T-helper 9 cell (primary cell): ENCODE measurements around the gene TEX44.

ENCODE experiments used
- DNase-seq: peaks from one replicate; pipeline ENCODE4 v3.0.0-alpha.2; 2020

TEX44 gene

DNA sequence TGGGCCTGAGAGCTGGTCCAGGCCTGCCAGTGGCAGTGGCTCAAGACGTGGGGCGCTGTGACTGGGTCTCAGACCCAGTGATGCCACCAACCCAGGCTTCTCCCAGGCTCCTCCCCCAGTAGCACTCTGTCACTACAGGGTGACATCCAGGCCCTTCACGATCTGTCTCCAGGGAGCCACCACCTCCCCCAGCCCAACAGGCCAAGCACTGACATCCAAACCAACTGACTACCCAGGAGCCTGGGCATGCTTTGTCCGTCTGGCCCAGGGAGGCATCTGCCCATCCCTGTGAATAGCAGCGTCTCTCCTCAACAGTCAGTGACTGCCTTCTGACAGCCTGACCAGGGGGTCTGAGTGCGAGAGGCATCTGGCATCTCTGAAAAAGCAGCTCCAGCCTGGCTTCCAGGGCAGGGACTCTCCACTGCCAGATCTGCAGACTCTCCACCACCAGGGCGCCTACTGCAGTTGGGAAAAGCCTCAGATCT lies 13.0 kb downstream of the TEX44 start:
- DNase-seq = no peak

DNA sequence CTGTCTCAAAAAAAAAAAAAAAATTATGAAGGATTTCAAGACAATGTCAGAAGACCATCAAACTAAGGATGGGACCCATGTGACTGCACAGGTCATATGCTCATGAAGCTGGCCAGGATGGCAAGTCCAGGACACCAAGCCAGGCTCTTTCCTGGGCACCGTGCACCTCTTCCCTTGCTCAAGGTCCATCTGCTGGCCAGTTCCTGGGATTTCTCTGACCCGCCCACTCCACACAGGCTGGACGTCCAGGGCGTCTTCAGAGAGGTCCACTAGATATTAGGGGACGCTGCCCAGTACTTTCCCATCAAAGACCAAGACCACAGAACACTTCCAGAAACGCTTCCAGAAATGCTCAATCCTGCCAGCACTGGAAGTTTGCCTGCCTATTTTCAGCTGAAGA lies 14.3 kb downstream of the TEX44 start:
- DNase-seq = no peak

DNA sequence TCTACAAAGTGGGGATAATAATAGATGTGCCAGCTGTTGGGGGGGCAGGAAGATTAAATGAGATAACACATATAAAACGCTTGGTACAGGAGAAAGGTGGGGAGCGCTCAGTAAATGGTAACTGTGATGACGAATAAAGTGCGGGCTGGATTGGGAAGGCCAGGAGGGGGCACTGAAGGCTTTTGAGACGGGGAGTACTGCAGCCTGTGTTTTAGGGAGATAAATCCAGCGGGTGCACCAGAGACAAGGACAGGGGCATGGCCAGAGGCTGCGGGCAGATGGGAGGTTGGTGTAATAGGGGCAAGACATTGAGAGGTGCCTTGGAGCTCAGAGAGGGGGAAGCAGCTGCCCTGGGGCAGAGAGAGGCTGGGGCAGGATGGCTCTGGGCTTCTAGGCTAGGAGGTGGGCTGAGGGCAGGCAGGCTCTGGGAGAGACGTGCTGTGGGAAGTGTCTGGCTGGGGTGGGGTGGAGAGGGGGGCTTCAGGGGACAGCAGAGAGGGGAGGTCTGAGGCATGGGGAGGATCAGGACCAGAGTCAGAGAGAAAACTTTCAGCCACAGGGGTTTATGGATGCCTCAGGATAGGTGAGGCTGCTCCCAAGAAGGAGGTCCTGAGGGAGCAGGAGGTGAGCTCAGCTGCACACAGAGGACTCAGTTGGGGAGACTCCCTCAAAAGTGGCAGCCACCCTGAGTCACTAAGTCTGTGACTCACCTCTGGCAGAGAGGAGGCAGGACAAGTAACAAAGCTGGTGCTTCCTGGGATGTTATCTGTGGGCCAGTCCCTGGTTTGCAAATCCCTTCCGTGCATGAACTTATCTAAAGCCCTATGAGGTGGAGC lies 18.8 kb downstream of the TEX44 start:
- no peak for DNase-seq

DNA sequence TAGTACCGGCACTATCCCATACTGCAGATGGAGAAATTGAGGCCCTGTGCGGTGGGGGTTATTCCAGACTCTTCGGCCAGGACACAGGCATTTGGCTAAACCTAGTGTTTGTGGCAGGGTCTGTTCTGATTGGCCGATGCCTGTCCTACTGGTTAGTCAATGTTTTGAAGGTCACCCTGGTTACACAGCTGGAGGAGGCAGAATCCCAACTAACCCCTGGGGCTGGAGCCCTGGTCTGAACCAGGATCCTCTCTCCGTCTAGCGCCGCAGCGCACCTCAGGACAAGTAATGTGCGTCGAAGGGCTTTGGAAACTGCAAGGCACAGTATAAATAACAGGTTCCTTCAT lies 19.4 kb downstream of the TEX44 start:
- no peak for DNase-seq

DNA sequence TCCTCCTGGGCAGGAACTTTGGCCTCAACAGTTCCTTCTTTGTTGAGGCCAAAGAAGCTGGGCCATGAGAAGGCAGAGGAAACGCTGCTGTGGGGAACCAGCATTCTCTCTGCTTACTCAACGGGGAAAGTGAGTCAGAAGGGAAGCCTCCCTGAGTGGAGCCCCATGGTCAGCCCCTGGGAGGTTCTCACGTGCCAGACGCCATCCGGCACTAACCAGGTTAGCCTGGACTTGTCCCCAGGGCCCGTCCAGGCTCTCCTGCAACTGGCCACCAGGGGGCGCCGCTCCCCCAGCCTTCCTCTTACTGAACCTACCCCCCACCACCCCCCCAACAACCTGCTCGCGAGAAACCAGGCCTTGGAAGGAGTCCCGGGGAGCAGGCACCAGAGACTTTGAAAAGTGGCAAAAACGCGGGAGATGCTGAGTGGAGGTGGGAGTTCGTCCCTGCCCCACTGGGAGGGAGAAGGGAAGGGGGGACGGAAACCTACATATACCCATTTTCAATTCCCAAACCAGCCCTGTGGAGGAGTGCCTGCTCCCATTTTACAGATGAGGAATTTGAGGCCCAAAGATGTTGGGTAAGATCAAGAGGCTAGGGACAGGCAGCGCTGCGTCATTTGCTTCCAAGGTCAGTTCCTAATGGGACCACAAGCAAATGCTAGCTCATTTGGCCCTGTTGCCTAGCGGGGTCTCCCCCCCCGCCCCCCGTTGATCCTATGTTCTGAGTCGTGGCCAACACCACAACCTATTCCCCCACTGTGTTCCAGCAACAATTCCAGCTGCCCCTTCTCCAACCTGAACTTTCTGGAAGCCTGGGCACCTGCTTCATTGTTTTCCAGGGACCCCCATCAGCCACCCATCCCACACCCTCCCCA lies 20.0 kb downstream of the TEX44 start:
- peak; percentile 86 for DNase-seq

DNA sequence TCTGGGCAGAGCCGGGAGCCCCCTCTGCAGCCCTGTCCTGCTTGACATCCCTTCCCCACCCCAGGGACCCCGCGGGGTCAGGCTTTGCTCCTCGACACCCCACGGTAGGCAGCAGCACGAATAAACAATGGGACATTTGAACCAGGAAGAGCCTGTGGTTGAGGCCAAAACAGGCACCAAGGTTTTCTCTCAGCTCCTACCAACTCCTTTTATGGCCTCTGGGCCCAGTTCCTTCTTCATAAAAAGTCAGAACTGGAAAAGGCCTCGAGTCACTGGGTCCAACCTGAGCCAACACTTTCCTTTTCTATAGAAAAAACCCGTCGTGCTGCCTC lies 20.6 kb downstream of the TEX44 start:
- DNase-seq = no peak

DNA sequence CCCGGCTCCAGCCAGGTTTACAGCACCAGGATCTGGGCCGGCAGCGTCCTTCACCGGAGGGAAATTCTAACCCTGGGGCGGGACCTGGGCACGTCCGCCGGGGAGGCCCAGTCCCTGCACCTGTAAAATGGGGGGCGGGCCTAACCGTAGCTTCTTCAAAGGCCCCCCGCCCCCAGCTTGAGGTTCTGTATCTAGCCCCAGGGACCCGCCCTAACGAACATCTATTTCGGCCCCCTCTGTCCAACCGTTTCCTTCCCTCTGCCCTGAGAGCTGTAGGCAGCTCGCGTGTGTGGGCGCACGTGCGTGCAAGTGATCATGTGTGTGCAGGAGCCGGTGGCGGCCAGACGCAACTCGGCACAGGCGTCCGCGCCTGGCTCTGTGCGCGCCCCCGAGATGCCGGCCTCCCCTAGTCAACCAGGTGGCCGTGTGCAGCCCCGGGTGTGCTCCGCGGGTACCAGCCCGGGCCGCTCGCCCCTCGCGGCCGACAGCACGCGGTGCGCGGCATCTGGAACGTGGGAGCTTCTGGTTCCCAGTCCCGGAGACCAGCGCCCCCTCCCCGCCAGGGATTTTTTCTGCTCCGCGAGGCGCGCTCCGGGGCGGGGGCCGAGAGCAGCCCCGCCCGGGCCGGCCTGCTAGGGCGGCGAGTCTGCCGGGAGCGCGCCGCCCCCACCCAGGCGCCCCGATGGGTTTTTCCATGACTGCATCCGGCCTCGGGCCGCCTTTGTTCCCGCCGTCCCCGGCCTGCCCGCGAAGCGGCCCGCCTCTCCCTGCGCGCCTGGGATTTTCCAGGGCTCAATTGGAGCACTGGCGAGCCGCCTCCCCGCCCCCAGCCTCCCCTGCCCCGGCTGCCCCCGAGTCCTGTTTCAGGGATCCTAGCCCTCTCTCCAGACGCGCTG lies 21.2 kb downstream of the TEX44 start:
- DNase-seq = peak; percentile 42

DNA sequence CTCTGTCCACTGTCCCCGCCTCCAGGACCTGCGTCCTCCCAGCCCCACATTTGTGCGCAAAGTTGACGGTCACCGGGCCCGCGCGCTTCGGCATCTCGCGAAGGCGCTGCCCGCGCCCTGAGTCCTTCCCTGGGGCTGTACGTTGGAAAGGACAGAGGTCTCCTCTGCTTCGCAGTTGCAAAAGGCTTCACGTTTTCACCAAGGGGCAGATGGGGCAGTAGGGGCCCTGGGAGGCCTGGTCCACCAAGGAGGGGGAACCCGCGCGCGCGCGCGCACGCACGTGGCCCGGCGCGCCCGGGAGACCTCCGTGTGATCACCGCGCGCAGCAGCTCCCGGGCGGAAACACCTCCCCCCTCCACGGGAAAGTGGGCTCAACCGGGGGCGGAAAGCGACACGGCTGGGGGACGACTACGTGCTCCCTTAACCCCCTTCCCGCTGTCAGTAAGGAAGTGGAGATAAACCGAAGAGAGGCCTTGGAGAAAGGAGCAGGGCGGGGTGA lies 21.9 kb downstream of the TEX44 start:
- DNase-seq = no peak

DNA sequence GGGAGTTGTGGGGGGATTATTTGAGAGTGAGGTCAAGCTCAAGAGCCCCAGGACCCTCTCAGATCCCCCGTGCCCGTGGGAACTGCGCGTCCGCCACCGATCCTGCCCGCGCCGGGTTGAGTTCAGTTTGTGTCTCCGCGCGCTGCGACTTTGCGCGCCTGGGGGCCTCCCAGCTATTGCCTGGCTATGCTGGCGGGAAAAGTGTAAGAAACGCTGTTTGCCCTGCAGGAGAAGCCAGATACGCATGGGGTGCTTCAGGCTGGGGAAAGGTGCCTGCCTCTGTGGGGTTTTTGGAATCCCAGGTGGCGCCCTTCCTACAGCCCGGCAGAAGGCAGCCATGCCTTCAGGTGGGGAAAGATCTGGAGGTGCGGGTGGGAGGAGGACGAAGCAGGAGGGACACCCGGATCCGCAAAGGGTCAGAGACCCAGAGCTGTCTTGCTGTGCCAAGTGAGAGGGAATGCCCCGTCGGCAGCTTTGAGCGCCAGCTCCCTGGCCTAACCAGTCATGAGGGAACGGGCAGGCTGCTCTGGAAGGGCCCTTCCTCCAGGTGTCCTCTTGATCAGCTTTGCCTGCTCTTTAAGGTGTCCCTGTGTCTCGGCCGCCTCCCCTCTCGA lies 22.5 kb downstream of the TEX44 start:
- DNase-seq = no peak

DNA sequence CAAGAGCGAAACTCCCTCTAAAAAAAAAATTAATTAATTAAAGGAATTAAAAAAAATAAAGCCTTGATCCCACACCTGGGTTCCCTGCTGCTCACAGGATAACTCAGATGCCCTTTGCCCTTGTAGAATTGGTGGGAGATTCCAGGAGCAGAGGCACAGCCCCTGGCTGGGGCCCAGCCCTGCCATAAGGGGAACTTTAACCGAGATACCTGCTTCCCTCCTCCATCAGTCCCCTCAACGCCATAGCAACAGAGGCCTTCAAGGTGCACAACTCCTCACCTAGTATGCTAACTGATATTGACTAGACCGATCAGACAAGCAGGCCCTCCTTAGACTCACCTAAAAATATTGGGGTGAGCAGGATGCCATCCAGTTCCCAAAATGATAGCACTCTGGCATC lies 23.6 kb downstream of the TEX44 start:
- DNase-seq = no peak

DNA sequence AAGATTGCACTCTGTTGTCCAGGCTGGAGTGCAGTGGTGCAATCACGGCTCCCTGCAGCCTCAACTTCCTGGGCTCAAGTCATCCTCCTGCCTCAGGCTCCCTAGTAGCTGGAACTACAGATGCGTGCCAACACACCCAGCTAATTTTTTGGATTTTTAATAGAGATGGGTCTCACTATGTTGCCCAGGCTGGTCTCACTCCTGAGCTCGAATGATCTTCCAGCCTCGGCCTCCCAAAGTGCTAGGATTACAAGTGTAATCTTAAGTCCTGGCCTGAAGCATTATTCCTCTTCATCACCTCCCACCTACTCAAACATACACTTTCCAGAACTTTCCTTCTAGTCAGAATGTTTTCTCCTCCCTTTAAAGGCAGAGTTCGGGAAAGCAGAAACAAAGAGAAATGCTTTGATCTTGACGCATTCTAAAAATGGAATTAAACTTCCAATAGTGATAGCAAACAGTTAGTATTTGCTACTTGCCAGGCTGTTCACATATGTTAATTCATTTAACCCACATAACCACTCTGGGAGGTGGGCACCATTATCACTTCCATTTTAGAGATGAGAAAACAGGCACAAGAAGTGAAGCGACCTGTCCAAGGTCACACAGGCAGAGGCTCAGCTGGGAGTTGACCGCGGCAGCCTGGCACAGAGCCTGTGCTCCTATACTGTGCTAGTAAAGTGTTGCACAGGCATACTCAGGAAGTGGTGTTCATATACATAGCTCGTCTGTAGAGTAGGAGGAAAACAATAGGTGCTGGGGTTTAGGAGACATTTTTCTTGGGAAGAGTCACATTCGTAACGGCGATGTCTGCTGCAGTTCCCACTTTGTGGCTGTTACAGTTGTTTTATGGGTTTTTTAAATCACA lies 24.6 kb downstream of the TEX44 start:
- DNase-seq = no peak

DNA sequence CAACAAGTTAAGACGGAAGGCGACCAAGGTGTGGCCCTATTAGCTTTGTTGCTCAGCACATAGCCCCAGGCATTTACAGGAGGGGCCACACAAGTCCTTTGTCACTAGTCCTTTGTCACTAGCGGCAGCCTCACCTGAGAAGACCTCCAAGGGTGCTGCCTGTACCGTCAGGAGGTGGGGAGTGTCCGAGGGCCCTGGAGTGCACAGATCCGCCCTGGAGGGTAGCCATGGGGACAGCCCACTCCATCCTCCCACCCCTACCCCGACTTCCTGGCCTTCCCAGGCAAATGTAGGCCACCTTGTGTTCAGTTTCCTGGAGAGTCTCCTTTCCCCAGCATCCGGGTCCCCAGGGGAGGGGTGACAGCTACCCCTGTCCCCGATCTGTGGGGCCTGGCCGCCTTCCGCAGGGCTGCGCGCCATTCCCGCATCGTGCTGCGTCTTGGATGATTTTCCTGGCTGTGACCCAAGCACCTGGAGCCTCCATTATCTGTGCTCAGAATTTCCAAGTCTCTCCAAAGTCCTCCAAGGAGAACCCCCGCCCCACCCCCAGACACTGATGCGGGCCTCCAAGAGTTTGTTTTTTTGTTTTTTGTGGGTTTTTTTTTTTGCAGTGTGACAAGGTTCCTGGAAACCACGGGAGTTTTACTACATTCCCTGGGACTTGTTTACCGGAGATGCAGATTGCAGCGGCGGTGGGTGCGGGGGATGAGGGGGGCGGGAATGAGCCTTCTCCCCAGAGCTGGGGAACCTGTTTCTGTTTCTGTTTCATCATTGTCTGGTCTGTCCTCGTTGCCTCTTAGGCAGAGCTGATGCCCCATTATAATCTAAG lies 28.6 kb downstream of the TEX44 start:
- no peak for DNase-seq

DNA sequence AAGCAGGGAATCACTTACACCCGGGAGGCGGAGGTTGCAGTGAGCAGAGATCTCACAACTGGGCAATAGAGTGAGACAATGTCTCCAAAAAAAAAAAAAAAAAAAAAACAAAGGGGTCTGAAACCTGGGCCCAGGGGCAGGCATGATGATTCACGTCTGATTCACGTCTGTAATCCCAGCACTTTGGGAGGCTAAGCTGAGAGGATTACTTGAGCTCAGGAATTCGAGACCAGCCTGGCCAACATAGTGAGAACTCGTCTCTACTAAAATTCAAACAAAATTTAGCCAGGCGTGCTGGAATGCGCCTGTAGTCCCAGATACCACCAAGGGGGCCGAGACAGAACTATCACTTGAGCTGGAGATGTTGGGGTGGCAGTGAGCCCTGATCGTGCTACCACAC lies 30.3 kb downstream of the TEX44 start:
- no peak for DNase-seq

DNA sequence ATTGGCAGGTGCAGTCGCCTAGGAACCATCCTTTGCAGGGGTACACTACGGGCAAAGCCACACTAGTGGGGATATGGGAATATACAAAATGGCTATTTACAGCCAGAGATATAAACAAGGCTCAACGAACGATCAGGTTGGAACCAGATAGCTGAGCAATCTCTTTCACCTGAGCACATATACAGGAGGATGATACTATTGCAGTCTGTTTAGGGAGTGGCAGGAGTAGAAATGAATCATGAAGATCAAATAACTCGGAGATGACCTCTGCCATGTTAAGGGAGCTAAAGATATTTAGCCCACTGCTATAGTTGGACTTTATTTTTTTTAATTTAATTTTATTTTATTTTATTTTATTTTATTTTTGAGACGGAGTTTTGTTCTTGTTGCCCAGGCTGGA lies 33.8 kb downstream of the TEX44 start:
- no peak for DNase-seq

DNA sequence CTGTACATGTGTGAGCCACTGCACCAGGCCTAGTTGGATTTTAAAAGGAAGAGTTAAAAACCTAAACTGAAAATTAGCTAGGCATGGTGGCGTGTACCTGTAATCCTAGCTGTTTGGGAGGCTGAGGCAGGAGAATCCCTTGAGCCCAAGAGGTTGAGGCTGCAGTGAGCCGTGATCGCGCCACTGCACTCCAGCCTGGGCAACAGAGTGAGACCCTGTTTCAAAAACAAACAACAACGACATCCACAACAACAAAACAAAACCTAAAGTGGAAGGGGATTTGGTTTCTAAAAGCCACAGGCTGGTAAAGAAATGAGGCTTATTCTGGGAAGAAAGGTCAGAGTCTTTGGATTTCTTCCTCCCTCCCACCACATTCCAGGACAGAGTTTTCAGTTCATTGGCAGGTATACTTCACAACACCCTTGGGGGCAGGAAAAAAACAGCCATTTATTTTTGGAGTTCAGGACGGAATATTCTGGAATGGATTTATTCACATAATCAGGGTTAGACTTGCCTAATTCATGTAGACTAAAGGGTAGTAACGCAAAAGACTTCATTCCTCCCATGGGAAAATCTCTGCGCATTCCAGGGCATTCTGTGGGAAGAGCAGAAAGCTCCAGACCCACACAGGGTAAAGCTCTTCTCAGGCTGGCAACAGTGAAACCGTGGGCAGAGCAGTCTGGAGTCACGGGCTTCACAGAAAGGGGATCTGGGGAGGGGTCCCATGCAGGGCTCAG lies 34.9 kb downstream of the TEX44 start:
- DNase-seq = no peak

DNA sequence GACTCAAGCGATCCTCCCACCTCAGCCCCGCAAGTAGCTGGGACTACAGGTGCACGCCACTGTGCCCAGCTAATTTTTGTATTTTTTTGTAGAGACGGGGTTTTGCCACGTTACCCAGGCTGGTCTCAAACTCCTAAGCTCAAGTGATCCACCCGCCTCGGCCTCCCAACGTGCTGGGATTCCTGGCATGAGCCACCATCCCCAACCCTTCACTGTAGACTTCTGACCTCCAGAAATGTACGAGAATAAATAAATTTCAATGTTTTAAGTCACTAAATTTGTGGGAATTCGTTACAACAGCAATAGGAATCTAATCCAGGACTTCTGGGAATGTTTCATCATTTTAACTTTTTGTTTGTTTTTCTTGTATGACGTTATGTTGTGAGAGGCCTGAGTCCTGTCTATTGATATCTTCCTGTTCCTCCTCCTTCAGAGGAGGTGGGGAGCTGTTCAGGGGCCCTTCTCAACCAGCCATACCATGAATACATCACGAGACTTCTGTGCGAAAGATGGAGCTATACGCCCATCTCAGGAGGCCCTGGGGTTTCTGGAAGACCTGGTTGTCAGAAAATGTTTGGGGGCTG lies 40.0 kb downstream of the TEX44 start:
- DNase-seq = no peak

DNA sequence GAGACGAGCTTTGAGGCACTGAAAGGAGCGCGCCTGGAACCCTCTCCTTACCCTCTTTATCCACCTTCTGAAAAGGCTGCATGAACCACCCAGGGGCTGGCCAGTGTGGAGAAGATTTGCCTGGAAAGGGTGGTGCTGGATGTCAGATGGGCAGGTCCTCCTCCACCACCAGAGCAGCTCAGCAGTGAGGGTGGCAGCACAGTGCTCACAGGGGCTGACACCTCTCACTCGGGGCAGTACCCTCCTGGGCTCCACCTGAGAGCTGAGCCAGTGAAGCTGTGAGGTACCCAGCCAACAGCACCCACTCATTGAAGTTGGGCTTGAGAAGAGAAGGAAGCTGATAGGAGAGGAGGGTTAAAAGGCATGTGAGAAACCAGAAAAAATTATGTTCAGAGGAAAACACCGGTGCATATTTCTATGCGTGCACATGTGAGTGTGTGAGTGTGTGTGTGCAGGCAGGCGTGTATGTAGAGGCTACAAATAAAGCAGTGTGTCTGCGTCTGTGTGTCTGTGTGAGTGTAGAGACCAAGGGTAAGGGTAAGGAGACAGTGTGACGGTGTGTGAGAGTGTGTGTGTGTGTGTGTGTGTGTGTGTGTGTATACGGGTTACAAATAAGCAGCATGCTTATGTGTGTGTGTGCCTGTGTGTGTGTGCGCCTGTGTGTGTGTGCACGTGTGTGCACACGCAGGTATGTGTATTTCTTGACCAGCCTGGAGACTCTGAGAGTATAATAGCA lies 40.7 kb downstream of the TEX44 start:
- no peak for DNase-seq

DNA sequence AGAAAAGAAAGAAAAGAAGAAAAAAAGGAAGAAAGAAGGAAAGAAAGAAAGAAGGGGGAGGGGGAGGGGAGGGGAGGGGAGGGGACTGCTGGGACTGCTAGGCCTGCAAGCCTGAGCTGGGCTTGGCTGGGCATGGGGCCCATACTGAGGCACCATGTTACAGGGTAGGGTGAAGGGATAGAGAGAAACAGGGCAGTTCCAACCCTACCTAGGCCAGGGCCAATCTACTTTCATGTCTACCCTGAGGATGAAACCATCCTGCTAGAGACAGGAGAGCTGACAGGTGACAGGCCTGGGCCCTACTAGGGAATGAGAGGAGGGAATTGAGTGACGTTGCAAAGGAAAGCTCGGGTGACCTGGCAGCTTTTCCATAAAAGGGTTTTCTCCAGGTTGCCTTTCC lies 41.7 kb downstream of the TEX44 start:
- DNase-seq = no peak
